PC-3 (cell line): ENCODE data around the gene SEZ6L2.

Source experiments
- CTCF ChIP-seq: fragments of 300-600 bp; sonication (generic); conservative IDR thresholded peaks from 2 replicates; pipeline ENCODE4 v1.5.1; 2017; ENCODE audit warnings: antibody characterized with exemption, low read depth, mild to moderate bottlenecking, low read length
- EZH2phosphoT487 ChIP-seq: fragments of 300-600 bp; sonication (generic); IDR thresholded peaks from 2 replicates; pipeline ENCODE4 v1.6.1; 2018; ENCODE audit warnings: mild to moderate bottlenecking, antibody characterized with exemption, low read length, borderline replicate concordance

GRCh38 chr16:29849505-29849904, 49.8 kb downstream of the SEZ6L2 start:
- TF ChIP-seq EZH2phosphoT487 (no peak), CTCF (no peak)
